IPS-20b (cell line): ENCODE results near the gene TCF4.

ENCODE experiments used
- H3K27ac ChIP-seq: one replicate; pipeline ENCODE4 v1.5.1; 2013; ENCODE audit warnings: low read length
- H3K27me3 ChIP-seq: 2 replicates; pipeline ENCODE4 v1.6.1; 2013; ENCODE audit warnings: mild to moderate bottlenecking, low read length, inconsistent platforms; ENCODE audit not compliant: insufficient read depth
- H3K36me3 ChIP-seq: 2 replicates; pipeline ENCODE4 v1.6.1; 2013; ENCODE audit warnings: low read depth, mild to moderate bottlenecking, inconsistent platforms, low read length, moderate library complexity; ENCODE audit not compliant: insufficient read depth
- H3K4me1 ChIP-seq: 2 replicates; pipeline ENCODE4 v1.6.1; 2013; ENCODE audit warnings: mild to moderate bottlenecking, control low read depth, inconsistent platforms, low read length, moderate library complexity; ENCODE audit not compliant: insufficient read depth
- H3K4me3 ChIP-seq: 2 replicates; pipeline ENCODE4 v1.5.1; 2013; ENCODE audit warnings: mild to moderate bottlenecking, low read length, inconsistent platforms
- H3K9ac ChIP-seq: 2 replicates; pipeline ENCODE4 v1.6.1; 2013; ENCODE audit warnings: low read depth, mild to moderate bottlenecking, inconsistent platforms, low read length, moderate library complexity
- H3K9me3 ChIP-seq: 2 replicates; pipeline ENCODE4 v1.6.1; 2013; ENCODE audit warnings: mild to moderate bottlenecking, low read depth, low read length, inconsistent platforms; ENCODE audit not compliant: insufficient read depth

TCF4 gene

DNA sequence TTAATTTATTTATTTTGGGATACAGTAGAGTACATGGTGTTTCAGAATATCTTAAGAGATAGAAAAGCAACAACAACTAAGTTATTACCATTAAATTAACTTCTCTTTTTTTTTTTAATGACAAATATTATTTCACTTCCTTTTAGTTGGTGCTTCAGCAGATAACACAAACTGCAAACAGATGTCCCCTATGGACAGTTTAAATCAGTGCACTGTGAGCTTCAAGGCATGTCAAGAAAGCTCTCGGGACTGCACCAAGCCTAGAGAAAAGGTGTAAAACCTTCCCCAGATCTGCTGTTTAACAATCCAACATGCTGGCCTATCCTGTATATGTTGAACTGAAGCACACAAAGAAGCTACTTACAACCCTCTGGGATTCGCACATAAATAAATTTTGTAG lies 122.7 kb downstream of the TCF4 start:
- H3K4me3 ChIP-seq, result no peak overlapping the region
- H3K4me1 ChIP-seq, result peaks cover 33% of the 10 kb centered on the region; the same call in 1 of the 2 replicates
- no peak overlapping the region for H3K9ac ChIP-seq
- no peaks in the 10 kb centered on the region for H3K27me3 ChIP-seq
- H3K27ac ChIP-seq, result peak overlapping the region; percentile 18
- peaks cover 24% of the 10 kb centered on the region for H3K36me3 ChIP-seq
- H3K9me3 ChIP-seq, result no peaks in the 10 kb centered on the region

DNA sequence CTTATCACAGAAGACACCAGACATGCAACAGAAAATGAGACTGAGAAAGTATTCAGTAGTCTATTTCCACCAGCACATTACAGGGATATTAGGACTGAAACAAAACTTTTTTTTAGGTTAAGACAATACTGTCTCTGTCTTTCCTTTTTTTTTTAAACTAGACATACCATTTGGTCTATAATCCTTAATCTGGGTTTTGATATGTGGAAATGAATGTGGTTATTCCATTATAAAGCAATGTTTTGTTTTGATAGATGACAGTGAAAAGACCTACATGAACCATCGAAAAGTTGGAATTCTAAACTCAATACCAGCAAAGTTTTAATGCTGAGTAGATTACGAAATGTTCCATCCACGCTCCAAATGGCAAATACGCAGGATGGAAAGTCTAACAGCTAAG lies 123.4 kb downstream of the TCF4 start:
- H3K36me3 ChIP-seq, result peaks cover 32% of the 10 kb centered on the region
- H3K27ac ChIP-seq, result peak overlapping the region; percentile 18
- H3K4me3 ChIP-seq, result no peak overlapping the region
- H3K9me3 ChIP-seq, result no peaks in the 10 kb centered on the region
- no peak overlapping the region for H3K9ac ChIP-seq
- peaks cover 33% of the 10 kb centered on the region; the same call in 1 of the 2 replicates for H3K4me1 ChIP-seq
- no peaks in the 10 kb centered on the region for H3K27me3 ChIP-seq

DNA sequence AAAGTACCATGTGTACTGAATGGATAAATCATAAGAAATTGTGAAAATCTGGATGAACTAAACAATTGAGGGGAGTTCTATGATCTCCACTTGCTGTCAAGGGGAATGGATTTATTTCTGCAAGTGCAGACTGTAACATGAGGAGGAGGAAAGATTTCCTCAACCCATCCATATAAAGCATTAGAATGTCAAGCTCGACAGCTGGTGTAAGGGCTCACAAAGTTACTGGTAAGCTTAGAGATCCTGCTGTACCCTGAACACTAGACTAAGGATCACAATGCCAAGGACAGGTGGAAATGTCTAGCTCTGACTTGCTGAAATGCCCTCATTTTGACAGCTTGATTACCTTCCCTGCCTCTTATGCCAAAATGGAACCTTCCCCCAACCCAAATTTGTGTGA lies 125.3 kb downstream of the TCF4 start:
- Histone ChIP-seq H3K9ac (no peak overlapping the region), H3K9me3 (no peaks in the 10 kb centered on the region), H3K36me3 (peaks cover 41% of the 10 kb centered on the region), H3K27ac (no peak overlapping the region), H3K4me1 (peaks cover 33% of the 10 kb centered on the region; the same call in 1 of the 2 replicates), H3K4me3 (no peak overlapping the region), H3K27me3 (no peaks in the 10 kb centered on the region)

DNA sequence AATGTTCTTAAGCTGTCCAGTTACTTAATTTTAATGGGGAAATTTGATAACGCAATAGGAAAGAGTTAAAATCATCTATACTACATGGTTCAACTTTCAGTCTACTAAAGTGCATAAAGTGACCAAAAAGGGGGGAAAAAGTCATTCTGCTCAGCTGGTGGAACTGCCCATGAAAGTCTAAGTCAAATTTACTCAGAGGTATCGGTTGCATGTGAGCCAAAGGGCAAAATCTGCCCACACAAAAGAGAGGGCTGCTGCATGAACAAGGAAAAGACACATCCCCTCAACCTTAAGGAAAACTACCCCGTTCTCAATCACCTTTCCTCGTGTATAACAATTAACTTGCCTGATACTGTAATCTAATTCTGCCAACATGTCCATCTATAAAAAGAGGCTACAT lies 126.1 kb downstream of the TCF4 start:
- no peak overlapping the region for H3K4me3 ChIP-seq
- no peak overlapping the region for H3K27ac ChIP-seq
- H3K36me3 ChIP-seq, result peaks cover 41% of the 10 kb centered on the region
- H3K9me3 ChIP-seq, result no peaks in the 10 kb centered on the region
- peaks cover 26% of the 10 kb centered on the region; the same call in 1 of the 2 replicates for H3K4me1 ChIP-seq
- H3K27me3 ChIP-seq, result no peaks in the 10 kb centered on the region
- H3K9ac ChIP-seq, result no peak overlapping the region

DNA sequence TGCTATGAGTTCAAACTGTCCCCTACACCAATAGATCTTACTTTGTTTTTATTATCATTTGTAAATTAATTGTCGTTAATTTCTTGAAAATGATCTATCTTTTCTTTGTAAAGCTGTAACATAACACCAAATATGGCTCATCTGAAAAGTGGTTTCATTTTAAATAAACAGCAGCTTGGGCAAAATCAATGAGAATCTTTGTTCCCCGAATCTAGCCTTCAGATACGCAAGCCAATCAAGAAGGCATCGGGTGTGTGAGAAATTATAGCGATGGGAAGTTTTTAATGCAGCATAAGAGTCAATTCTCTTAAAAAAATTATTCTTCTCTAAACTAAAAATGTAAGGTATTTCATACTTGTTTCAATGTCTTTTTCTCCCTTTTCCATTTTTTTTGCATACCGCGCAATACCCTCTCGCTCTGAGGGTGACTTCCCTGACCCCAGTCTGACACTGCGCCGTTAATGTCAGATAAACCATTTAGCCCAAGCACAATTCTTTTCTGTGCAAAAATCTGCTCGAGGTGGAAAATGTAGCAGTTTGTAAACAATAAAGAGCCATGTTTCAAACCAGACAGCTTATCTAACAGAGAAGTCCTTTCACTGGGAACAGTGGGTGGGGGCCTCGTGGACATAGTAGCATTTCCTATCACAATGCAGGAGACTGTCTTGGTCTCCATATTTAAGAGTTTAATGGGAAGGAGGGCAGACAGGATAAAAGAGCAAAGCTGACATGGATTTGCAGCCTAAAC lies 129.4 kb downstream of the TCF4 start:
- Histone ChIP-seq H3K9me3 (no peaks in the 10 kb centered on the region), H3K36me3 (peaks cover 38% of the 10 kb centered on the region), H3K27me3 (no peaks in the 10 kb centered on the region), H3K4me3 (no peak overlapping the region), H3K27ac (no peak overlapping the region), H3K4me1 (peaks cover 21% of the 10 kb centered on the region; the same call in 1 of the 2 replicates), H3K9ac (no peak overlapping the region)

DNA sequence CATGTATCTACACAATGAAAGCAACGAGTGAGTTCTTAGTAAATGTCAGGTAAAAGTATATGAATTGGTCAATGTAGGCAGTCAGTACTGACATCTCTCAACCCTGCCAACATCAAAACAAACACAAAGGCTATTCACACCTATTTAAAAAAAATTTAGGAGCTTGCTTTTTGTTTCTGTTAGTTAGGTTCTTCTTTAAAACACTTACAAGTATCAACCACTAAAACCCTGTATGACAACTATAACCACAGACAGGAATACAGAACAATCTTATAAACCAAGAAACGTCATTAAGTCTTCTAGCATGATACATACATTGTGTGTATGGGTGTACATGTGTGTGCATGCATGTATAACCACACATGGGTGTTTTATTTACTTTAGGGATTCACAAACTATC lies 131.0 kb downstream of the TCF4 start:
- Histone ChIP-seq H3K9me3 (no peaks in the 10 kb centered on the region), H3K4me3 (no peak overlapping the region), H3K36me3 (peaks cover 23% of the 10 kb centered on the region), H3K9ac (no peak overlapping the region), H3K4me1 (peaks cover 21% of the 10 kb centered on the region; the same call in 1 of the 2 replicates), H3K27ac (no peak overlapping the region), H3K27me3 (no peaks in the 10 kb centered on the region)

DNA sequence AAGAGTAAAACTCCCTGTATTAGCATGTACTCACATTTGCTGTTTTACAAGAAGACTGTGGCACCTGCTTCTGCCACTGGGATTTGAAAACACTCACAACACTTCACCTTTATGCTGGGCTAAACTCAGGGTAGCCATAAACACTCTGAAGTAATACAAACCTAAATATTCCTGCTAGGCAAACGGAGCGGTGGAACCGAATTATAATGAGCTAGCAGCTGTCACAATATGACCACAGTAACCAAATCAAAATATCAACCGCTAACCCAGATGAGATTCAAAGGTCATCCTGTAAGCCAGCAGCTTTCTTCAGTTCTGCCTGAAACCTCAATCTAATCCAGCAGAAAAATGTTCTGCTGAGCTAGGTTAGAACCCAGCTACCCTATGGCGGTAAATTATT lies 132.1 kb downstream of the TCF4 start:
- no peaks in the 10 kb centered on the region for H3K27me3 ChIP-seq
- peaks cover 23% of the 10 kb centered on the region for H3K36me3 ChIP-seq
- H3K9me3 ChIP-seq, result no peaks in the 10 kb centered on the region
- H3K4me3 ChIP-seq, result no peak overlapping the region
- no peak overlapping the region for H3K27ac ChIP-seq
- no peak overlapping the region for H3K9ac ChIP-seq
- H3K4me1 ChIP-seq, result peaks cover 20% of the 10 kb centered on the region; the same call in 1 of the 2 replicates

DNA sequence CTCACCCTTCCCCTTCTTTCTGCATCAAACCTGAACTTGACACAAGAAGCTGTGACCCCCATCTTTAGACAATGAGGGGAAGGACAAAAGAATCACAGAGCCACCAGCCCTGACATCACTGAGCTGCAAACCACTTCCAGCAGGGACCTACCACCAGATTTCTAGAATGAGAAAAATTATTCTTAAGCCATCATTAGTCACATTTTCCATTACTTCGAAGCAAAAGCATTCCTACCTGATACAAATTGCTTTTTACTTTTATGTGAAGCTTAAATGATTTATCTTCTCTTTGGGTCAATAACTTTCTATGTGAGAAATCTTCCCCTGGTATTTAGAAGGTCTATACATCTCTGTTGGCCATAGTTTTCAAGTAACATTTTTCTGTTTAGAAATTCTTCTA lies 134.8 kb downstream of the TCF4 start:
- no peak overlapping the region for H3K27ac ChIP-seq
- no peak overlapping the region for H3K4me3 ChIP-seq
- H3K9me3 ChIP-seq, result no peaks in the 10 kb centered on the region
- H3K9ac ChIP-seq, result no peak overlapping the region
- peaks cover 8% of the 10 kb centered on the region; the same call in 1 of the 2 replicates for H3K4me1 ChIP-seq
- H3K27me3 ChIP-seq, result no peaks in the 10 kb centered on the region
- no peaks in the 10 kb centered on the region; the same call in 1 of the 2 replicates for H3K36me3 ChIP-seq

DNA sequence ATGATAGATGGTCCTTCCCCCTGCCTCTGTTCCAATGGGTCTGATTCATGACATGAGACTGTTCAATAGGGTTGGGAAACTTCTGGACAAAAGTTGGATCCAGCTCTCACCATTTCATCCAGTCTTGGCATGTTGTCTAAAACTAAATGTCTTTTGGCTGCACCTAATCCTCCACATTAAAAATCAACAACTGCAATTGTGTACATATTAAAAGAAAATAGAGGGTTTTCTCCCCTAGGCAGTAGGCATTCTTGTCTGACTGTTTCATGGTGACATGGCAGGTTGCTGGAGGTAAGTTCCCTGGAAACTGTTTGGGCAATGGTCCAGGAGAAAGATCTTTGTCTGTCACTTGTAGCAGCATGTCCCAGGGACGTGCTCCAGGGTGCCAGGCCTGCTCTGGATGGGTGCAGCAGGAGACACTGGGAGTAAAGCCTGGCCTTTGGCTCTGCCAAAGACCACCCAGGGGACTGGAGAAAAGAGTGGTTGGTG lies 135.8 kb downstream of the TCF4 start:
- Histone ChIP-seq H3K9ac (no peak overlapping the region), H3K36me3 (no peaks in the 10 kb centered on the region), H3K4me1 (peaks cover 8% of the 10 kb centered on the region; the same call in 1 of the 2 replicates), H3K9me3 (no peaks in the 10 kb centered on the region), H3K27ac (no peak overlapping the region), H3K4me3 (no peak overlapping the region), H3K27me3 (no peaks in the 10 kb centered on the region)

DNA sequence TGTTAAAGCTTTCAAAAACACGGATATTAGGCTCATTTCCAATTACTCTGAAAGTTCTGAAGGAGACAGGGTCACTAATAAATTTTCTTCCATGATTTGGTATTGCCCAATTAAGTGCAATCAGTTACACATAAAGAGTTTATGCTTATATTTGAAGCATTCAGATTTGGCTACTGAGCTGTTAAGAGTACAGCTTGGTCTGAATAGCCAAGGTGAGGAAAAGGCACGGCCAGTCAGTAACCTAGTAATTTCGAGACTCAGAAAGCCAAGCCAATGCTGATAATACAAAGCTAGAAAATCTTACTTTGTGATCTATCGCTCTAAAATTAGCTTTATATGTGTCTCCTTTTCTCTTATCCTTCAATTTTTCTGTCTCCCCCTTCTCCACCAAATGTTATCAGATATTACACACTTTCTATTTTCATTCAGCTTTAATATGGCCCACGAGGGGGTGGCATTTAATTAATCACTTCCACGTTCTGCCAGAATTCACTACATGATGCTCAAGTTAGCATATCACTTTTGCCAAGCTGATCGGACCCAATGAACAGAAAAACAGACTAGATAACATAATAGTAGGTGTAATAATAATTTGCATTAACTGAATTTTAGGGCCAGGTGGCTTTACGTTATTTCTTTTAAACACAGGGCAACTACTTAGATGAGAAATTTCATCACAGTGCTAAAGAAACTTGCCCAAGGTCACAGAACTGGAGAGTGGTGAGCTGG lies 138.4 kb downstream of the TCF4 start:
- no peak overlapping the region for H3K4me3 ChIP-seq
- H3K4me1 ChIP-seq, result no peaks in the 10 kb centered on the region
- peaks cover 9% of the 10 kb centered on the region; the same call in 1 of the 2 replicates for H3K36me3 ChIP-seq
- no peak overlapping the region for H3K27ac ChIP-seq
- peaks cover 10% of the 10 kb centered on the region; the same call in 1 of the 2 replicates for H3K9me3 ChIP-seq
- H3K27me3 ChIP-seq, result no peaks in the 10 kb centered on the region
- H3K9ac ChIP-seq, result no peak overlapping the region

DNA sequence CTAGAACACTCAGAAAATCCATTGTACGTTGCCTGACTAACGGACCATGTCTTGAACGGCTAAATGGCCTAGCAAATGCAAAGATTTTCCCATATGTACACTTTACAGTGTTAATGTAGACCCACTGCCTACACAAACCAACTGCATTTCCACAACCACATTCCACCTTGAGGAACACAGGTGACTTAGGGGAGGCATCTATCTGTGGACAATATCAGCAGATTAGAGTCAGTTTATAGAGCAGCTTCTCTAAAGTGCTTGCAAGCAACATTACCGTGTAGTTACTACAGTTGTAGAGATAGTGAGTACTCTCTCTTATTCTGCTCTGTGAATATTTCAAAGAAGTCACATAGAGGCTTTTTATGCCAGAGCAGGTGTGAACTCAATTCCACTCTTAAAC lies 139.6 kb downstream of the TCF4 start:
- peaks cover 9% of the 10 kb centered on the region; the same call in 1 of the 2 replicates for H3K36me3 ChIP-seq
- peaks cover 4% of the 10 kb centered on the region; the same call in 1 of the 2 replicates for H3K4me1 ChIP-seq
- H3K27me3 ChIP-seq, result no peaks in the 10 kb centered on the region
- no peak overlapping the region for H3K9ac ChIP-seq
- peaks cover 10% of the 10 kb centered on the region; the same call in 1 of the 2 replicates for H3K9me3 ChIP-seq
- no peak overlapping the region for H3K4me3 ChIP-seq
- no peak overlapping the region for H3K27ac ChIP-seq
